Stimulated activated naive CD4-positive, alpha-beta T cell treated with Interleukin-2 at 50 U/mL for 16 hours (primary cell): ENCODE data around the gene PLEKHM3.

ENCODE experiments used
- DNase-seq: peaks from one replicate; lab custom pipeline; 2025; lab: John Stamatoyannopoulos, UW

The PLEKHM3 gene

DNA sequence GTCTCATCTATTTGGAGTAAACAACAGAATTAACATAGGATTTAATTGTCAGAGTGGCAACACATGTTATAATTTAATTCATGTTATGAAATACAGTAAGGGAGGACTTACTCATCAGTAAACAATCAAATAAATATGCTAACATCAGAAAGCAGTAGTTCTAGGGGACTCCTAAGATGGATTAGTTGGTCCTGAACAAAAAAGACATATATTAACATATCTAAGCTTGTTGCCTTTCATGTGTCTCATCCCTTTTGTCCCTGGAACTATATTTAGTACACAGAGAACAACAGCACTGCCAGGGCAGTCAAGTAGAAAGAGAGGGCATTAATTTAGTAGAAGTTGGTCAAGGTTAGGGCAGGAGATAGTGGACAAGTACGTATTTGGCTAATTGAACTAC, 137.8 kb downstream of the PLEKHM3 start:
- no peak for DNase-seq

DNA sequence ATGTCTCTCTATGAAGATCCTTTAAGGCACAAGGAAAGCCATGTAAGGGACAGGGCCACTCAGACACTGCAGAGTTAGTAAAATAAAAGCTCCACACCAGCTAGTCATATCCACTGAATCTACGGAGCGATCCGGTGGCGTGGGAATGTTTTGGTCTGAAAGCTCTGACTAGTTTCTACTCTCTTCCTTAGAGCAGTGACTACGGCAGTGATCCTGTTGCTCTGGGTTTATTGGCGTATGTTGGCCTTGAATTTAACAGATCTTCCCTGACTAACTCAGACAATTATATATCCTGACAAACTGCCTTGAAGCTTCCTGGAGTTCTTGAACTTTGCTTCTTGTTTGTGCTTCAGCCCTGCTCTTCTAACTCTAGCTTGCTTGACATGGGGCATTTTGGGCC, 140.3 kb downstream of the PLEKHM3 start:
- DNase-seq = no peak

DNA sequence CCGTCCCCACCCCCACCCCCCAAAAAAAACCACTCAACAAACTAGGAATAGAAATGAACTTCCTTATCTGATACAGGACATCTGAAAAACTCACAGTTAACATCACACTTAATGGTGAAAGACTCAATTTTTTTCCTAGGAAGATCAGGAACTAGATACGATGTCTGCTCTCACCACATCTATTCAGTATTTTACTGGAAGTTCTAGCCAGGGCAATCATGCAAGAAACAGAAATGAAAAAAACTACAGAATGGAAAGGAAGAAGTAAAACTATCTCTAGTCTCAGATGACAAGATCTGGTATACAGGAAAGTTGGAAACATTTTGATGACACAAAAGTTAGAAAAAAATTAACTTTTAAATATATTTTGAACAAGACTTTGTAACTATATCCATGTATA, 141.2 kb downstream of the PLEKHM3 start:
- no peak for DNase-seq

DNA sequence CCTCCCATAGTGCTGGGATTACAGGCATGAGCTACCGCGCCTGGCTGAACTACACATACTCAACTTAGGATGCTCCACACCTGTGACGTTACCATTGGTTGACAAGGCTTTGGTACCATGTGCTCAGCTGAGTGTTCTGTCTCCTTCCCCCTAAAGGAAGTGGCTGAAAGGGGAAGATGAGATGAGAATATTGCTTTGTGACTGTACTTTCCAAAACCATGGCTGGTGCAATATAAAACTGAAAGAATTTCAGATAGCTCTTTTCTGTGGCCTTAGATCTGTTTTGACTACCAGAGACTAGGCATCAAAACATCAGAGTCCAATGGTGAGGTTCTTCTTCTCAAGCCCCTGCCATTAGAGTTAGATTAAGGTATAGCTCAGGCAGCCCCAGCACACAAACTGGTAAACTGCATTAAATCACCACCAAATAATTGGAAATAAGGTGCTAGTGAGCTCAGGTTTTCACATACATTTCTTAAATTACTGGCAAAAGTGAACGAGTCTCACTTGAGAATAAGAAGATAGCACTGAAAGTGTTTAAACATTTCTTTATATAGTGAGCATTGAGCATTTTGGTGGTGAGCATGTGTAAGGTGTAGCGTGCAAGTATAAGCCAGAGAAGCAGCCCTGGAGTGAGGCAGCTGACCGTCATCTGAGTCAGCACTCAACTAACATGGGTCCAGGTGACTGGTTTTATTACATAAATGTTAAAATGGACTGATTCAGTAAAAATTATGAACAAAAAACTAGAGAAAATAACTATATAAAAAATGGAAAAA, 142.1 kb downstream of the PLEKHM3 start:
- DNase-seq = no peak

DNA sequence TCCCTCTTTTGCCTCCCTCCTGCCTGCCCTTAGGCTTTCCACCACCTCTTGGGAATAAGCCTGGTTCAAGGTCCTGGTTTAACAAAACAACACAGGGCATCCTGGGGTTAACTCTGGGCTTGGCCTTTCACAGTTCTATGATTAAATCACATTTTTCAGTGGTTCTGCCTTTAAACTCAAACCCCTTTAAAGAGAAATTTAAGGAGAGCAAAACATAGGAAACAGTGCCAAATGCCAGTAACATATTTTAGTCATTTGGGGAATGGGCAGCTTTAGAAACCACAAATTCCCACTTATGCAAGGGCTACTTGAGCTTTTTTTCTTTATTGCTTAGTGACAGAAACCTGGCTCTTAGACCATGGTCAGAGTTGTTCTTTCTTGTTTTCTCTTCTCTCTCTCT, 143.4 kb downstream of the PLEKHM3 start:
- no peak for DNase-seq

DNA sequence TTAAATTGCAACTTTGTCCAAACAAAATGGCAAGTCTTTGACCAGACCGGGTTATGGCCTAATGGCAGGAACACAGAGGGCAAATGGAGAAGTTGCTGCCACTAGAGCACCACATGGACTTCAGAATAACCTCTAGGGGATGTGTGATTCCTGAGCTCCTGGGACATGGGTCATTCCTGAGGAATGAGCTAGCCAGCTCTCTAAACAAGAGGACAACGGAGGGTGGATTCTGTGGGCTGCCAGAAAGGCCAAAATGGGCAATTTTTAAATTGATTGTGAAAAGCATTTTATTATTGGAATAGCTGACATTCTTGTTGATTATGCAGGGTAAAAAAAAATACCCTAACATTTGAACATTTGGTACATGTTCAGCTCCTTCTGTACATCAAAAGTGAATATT, 145.8 kb downstream of the PLEKHM3 start:
- DNase-seq = no peak

DNA sequence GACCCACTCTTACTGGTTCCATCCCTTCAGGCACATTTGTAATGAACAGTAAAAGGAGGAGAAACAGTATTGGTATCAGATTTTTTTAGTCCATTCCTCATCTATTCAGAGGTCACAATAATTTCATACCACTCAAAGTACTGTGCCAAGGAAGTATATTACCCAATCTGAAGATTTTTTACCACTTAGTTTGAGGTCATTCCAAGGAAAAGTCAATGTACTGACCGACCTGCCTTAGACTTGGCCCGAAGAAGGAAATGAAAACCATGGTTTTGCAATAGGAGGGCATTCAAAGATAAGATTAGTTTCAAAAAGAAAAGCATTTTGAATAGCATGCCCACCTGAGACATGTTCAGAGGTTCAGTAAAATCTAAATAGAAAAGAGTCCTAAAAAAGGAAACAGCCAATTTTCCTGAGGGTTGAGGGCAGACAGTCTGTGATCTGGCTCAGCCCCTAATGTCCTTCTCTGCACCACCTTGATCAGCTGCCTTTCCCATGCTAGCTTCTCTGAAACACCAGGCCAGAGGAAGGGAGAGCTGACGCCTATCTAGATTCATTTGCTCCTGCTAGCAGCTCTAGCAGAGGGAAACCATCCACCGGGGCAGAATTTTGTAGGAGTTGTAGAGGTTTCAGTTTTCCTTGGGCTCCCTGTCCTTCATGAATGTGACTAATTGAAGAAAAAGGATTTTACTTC, 148.3 kb downstream of the PLEKHM3 start:
- DNase-seq = no peak

DNA sequence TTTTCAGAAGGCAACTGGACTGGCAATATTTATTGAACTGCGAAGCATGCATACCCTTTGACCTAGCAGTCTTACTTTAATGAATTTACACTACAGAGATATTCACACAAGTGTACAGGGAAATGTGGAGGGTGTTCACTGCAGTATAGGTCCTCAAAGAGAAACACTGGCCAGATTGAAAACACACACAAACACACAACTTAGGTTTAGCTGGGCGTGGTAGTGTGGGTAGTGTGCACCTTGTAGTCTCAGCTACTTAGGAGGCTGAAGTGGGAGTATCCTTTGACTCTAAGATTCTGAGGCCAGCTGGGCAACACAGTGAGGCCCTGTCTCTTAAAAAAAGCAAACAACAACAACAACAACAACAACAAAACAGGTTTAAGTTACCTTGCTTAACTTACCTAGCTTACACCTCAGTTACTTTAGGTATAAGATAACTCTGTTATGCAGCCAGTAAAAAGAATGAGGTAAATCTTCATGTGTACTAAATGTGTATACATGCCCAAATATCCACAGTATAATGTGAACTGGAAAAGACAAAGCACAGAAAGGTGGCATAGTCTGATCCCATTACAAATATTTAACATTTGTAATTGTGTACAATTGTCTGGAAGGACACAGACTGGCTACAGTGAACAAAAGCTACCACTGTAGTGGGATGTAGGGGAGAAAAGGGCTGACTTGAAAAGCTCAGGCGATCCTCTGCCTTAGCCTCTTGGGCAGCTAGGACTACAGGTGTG, 149.7 kb downstream of the PLEKHM3 start:
- no peak for DNase-seq

DNA sequence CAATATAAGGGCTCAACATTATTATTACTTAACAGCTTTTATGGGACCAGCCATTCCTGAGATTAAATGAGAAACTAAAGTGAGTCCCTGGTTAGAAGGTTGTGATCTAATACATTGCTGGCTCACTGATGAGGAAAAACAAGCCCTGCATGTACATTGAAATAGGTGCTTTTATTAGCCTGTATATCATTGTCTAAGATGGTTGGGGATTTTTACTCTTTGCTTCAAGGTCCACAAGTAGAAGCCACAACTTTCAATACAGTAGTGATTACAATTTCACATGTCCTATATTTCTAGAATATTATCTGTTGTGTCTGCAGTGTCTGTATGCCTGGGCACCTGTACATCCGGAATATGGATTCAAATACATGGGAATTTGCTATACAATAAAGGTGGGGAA, 151.5 kb downstream of the PLEKHM3 start:
- no peak for DNase-seq

DNA sequence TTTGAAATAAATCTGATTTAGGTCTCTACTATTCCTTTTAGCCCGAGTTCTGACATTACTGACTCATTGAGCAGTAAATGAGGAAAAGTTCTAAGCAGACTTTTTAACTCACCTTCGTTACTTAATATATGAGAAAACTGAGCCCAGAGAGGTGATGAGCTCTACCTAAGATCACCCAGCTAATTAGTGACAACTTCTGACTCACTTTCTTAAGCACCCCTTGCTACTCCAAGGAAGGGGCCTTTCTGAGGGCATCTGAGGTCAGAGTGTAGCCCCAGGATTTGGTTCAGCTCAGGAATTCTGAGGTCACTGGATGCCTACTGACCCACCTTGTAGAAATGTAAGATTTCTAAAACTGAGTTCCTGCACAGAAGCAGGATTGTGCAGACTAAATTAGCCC, 153.4 kb downstream of the PLEKHM3 start:
- no peak for DNase-seq

DNA sequence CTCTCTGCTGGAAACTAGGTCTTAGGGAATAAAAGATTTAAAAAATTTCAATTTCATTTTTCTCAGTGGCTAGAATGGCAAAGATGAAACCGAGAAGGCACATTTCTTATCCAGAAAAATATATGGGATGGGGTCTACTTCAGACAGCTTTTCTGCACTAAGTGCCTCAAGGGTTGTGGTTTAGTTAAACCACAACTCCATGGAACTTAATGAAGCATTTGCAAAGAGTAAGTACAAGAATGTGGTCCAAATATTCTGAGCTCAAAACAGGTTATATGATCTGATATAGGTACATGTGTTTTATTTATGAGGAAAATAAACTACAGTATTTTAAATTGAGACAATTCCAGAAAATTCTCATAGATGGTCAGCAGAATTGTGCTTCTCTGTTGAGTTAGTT, 153.8 kb downstream of the PLEKHM3 start:
- DNase-seq = no peak

DNA sequence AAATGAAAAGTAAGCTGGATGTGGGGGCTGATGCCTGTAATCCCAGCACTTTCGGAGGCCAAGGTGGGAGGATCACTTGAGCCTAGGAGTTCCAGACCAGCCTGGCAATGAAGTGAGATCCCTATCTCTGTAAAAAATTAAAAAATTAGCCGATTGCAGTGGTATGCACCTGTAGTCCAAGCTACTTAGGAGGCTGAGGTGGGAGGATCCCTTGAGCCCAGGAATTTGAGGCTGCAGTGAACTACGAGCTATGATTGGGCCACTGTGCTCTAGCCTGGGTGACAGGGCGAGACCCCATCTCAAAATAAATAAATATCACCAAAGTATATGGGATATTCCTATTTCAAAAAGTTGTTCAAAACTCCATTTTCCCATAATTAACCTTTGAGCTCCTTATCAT, 154.5 kb downstream of the PLEKHM3 start:
- no peak for DNase-seq

DNA sequence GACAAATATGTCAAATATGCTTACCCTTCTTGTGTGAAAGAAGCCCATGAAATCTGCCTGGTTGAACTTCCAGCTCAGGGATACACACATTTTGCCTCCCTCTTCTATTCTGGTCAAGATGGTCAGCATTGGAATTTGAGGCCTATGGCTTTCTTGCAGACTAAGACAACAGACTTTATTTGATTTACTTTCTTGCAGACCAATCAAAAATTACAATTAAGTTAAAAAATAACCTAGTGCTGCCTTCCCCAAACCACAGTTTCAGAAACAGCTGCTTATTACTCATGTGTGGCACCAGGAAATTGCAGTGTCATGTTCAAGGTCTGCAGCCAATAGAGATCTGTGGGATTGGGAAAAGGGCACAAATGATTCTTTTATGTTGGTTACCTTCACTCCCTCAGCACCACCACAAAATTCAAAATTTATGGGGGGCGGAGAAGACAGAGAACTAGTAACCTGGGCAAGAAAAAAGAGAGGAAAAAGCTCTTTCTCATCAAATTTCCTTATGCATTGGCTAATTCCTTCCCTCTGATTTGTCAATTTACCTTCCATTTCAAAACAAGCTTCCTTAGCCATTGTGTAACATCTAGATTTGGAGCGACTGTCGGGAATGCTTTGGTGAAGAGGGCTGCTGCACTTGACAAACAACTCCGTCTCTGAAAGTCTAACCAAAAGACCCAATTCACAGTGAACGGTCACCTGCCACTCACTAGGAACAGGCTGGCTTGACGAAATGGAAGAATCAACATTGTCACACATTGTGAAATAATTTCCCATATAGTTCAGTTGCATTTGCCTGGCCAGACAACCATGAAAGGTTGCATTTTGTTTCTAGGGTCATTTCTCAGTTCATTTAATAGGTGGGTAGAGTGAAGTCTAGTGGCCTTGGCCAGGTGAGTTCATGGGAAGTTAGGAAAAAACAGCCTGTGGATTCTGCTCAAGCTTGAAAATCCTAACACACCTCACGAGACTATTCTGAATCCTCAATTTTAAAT, 155.2 kb downstream of the PLEKHM3 start:
- no peak for DNase-seq

DNA sequence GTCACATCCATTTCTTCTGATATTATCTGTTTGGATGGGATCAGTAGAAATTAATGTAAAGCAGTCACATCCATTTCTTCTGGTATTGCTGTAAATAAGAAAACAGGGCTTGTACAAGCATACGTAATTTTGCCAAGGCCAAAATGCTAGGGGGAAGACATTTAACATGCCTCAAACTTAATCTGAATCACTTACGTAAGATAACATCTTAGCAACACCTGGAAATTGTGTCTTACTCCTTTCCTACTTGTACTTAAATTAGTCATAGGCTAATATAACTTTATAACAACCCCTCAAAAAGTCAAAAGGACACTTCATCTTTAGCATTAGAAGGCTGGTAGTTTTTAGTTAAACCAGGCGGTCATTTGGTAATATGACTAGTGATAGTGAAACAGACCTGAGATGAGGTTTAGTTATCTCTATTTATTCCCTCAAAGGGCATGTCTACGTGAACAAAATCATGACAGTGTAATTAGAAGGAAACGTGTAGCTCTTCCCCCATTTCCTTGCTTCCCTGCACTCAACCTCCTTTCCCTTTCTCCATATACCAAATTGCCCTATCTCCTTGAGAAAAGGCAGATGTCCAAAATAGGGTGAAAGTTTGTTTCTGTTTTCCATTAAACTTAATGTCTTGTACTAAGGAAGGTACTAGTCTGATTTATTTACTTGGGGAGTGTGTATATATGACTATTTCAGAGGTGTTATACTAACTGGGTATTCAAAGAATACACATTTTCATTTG, 156.3 kb downstream of the PLEKHM3 start:
- DNase-seq = no peak

DNA sequence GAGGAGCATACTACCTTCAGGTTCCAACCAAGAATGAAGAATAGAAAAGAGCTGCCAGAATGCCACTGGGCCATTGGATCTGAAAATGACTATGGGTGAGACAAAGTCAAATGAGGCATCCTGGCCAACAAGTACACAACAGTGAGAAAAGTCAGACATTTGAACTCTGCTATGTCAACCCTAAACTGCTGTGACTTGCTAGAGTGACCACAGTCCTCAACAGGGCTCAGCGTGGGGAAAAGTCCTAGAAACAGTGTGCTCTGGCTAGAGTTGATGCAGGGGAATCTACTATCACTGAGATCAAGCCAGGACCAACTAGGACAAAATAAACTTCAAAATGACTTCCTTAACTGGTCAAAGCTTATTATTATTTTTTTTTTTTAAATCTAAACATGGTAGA, 157.4 kb downstream of the PLEKHM3 start:
- DNase-seq = no peak

DNA sequence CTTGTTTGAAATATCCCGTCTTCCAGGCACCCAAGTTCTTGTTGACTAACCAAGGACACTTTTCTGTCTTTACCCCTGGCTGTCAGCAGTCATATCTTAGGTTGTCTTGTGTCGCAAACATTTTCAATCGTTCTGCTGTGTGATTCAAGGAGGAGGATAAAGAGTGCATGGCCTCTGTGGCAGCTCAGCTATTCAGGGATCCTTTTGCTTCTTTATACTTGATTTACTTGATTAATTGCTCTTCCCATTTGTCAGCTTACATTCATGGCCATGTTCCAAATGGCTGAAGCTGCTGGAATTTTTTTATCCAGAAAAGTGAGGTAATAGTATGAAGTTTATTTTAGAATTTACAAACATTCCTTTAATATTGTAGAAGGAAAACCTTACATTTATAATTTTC, 158.3 kb downstream of the PLEKHM3 start:
- DNase-seq = no peak

DNA sequence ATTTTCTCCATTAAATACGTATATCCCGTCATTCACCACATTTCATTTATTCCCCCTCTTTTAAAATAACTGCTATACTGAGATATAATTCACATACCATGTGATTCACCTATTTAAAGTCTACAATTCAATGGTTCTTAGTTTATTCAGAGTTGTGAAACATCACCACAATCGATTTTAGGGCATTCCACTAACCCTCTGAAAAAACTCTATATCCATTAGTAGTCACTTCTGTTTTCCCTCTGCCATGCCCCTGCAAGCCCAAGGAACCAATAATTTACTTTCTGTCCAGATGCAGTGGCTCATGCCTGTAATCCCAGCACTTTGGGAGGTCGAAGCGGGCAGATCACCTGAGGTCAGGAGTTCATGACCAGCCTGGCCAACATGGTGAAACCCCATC, 160.1 kb downstream of the PLEKHM3 start:
- no peak for DNase-seq

DNA sequence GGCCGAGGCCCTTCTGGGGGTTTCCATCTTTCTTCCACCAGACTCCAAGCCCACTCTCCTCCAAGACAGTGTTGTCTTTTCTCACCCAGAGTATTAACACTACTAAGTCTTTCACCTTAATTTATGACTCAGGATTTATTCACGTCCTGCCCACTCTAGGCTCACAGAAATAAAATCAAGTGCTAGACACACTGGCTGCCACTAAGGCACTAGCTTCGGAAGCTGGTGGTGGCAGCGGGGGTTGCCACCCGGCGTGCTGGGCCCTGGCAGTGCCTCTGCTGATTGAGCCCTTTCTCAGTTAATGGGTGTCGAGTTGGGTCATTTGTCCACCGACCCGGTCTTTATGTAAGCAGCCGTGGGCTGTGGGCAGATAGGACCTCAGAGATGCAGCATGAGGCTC, 162.0 kb downstream of the PLEKHM3 start:
- DNase-seq = no peak

DNA sequence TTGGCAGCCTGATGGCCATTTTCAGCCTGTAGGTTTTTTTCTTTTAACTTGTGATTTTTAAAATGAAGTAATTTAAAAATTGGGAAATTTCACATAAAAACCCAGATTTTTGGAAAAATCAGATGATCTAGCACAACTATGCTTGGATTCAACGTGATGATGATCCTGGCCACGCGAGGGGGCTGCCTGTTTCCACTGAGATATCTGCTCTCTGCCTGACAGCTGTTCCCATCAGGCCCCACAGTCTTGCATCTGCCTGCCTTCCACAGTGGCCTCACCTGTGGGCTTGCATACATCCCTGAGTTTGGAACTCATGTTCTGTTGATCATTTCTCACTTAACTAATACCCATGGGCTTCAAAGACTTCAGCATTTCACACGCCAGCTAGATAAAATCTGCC, 163.5 kb downstream of the PLEKHM3 start:
- DNase-seq = no peak

DNA sequence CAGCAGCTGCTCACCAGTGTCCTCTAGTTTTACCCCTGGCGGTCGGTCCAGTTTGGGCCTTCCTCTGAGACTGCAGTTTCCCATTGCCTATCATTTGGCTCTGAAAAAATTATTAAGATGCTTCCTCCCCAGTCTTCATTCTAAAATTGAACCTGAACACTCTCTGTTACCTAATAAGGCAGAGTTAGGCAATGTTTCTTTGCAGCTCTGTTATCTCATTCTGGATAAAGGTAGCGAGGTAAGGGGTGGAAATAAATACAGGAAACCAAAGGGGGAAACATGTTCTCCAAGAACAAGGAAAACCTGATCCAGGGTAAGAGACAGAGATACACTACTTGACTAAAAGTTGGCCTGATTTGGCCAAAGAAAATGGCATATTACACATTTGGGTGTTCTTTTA, 164.6 kb downstream of the PLEKHM3 start:
- DNase-seq = no peak

DNA sequence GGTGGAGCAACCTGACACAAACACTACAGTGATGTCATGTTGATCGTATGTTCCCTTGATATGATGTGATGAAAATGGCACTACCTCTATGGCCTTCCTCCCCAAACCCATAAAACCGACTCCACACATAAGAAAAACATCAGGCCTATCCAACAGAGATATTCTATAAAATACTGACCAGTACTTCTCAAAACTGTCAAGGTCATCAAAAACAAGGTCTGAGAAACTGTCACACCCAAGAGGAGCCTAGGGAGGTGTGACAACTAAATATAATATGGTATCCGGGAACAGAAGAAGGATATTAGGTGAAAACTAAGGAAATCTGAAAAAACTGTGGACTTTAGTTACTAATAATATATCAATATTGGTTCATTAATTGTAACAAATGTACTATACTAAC, 169.7 kb downstream of the PLEKHM3 start:
- DNase-seq = no peak
